Liver (tissue), 9 donors: ENCODE results near the gene TCEA3. TPM values are rescaled to one million over a fixed set of nuclear protein-coding genes. Genes with fewer than 3 reads are reported as not detected.

ENCODE experiments used
- DNase-seq: peaks from one replicate; pipeline ENCODE4 v3.0.0-alpha.2; 2017; ENCODE audit warnings: low spot score
- H3K27ac ChIP-seq, 2 donors: one replicate each; pipeline ENCODE4 v1.7.0; 2013; ENCODE audit warnings: inconsistent platforms in 2 of 2, low read length in 2 of 2, control low read depth in 1 of 2, low read depth in 1 of 2, mild to moderate bottlenecking in 1 of 2
- H3K27me3 ChIP-seq, 4 donors: one replicate each; pipeline versions ENCODE4 v1.6.1 to v1.7.0; 2013; ENCODE audit warnings: low read length in 3 of 4, inconsistent platforms in 1 of 4, mild to moderate bottlenecking in 1 of 4, moderate library complexity in 1 of 4; ENCODE audit not compliant: control insufficient read depth in 4 of 4, insufficient read depth in 4 of 4
- H3K36me3 ChIP-seq, 4 donors: one replicate each; pipeline versions ENCODE4 v1.6.1 to v1.7.0; 2013; ENCODE audit warnings: low read length in 3 of 4, mild to moderate bottlenecking in 3 of 4, low read depth in 1 of 4, moderate library complexity in 1 of 4; ENCODE audit not compliant: control insufficient read depth in 4 of 4, insufficient read depth in 3 of 4
- H3K4me1 ChIP-seq, 4 donors: one replicate each; pipeline versions ENCODE4 v1.6.1 to v1.7.0; 2013; ENCODE audit warnings: low read length in 3 of 4, mild to moderate bottlenecking in 3 of 4, moderate library complexity in 1 of 4; ENCODE audit not compliant: control insufficient read depth in 4 of 4, insufficient read depth in 4 of 4
- H3K4me3 ChIP-seq, 3 donors: one replicate each; pipeline versions ENCODE4 v1.6.1 to v1.7.0; 2013; ENCODE audit warnings: low read length in 3 of 3, control low read depth in 1 of 3, low read depth in 1 of 3, mild to moderate bottlenecking in 1 of 3
- H3K9ac ChIP-seq, 2 donors: one replicate each; pipeline ENCODE4 v1.7.0; 2013; ENCODE audit warnings: low read length in 2 of 2, mild to moderate bottlenecking in 2 of 2, moderate library complexity in 2 of 2, control low read depth in 1 of 2, low read depth in 1 of 2
- H3K9me3 ChIP-seq, 4 donors: one replicate each; pipeline versions ENCODE4 v1.6.1 to v1.7.0; 2013; ENCODE audit warnings: low read length in 3 of 4; ENCODE audit not compliant: control insufficient read depth in 4 of 4
- FOXA1 ChIP-seq: IDR thresholded peaks from 2 replicates; pipeline ENCODE4 v1.6.1; 2016; ENCODE audit warnings: antibody characterized with exemption
- FOXA2 ChIP-seq: IDR thresholded peaks from 2 replicates; pipeline ENCODE4 v1.6.1; 2016; ENCODE audit warnings: antibody characterized with exemption
- GABPA ChIP-seq, 2 donors: IDR thresholded peaks in 1 of 2; conservative IDR thresholded peaks in 1 of 2; 2 replicates each; pipeline ENCODE4 v1.6.1; 2016; ENCODE audit warnings: antibody characterized with exemption in 2 of 2, mild to moderate bottlenecking in 1 of 2, moderate library complexity in 1 of 2
- HNF4A ChIP-seq, 2 donors: conservative IDR thresholded peaks; 2 replicates each; pipeline ENCODE4 v1.6.1; 2016; ENCODE audit warnings: antibody characterized with exemption in 2 of 2, mild to moderate bottlenecking in 2 of 2
- HNF4G ChIP-seq: IDR thresholded peaks from 2 replicates; pipeline ENCODE4 v1.6.1; 2016; ENCODE audit warnings: antibody characterized with exemption
- JUND ChIP-seq, 2 donors: IDR thresholded peaks; 2 replicates each; pipeline ENCODE4 v1.6.1; 2016; ENCODE audit warnings: antibody characterized with exemption in 2 of 2
- NR2F2 ChIP-seq: IDR thresholded peaks from 2 replicates; pipeline ENCODE4 v1.6.1; 2016; ENCODE audit warnings: antibody characterized with exemption
- RXRA ChIP-seq, 2 donors: IDR thresholded peaks; 2 replicates each; pipeline ENCODE4 v1.6.1; 2017 to 2018; ENCODE audit warnings: antibody characterized with exemption in 2 of 2, mild to moderate bottlenecking in 1 of 2
- SP1 ChIP-seq: IDR thresholded peaks from 2 replicates; pipeline ENCODE4 v1.6.1; 2018; ENCODE audit warnings: antibody characterized with exemption, mild to moderate bottlenecking
- TAF1 ChIP-seq: conservative IDR thresholded peaks from 2 replicates; pipeline ENCODE4 v1.6.1; 2016; ENCODE audit warnings: antibody characterized with exemption, mild to moderate bottlenecking
- YY1 ChIP-seq: IDR thresholded peaks from 2 replicates; pipeline ENCODE4 v1.6.1; 2016; ENCODE audit warnings: antibody characterized with exemption, mild to moderate bottlenecking
- WGBS: extraction: QIAGEN DNeasy Blood & Tissue Kit; methylation state at CpG from one replicate; pipeline ENCODE4 v1.1.7; 2013; 5-methylcytosine and 5-hydroxymethylcytosine counted together
- polyA plus RNA-seq, 2 donors: library from polyadenylated mRNA; stranded (reverse) in 1 of 2; unstranded in 1 of 2; fragments of 200-250 nt in 1 of 2; fragments of >200 nt in 1 of 2; fragmentation: Nextera tagmentation in 1 of 2; extraction: Ambion mirVana in 1 of 2; gene quantifications; one replicate each; pipeline versions ENCODE4 v1.2.1 to v1.2.3, GENCODE V29; 2013 to 2015
- total RNA-seq, 2 donors: library from RNA; depleted of rRNA; stranded (reverse); fragments of >200 nt; gene quantifications; one replicate each; pipeline ENCODE4 v1.2.3, GENCODE V29; 2014
- TF ChIP-seq, protein P1 (sequence below): IDR thresholded peaks from 2 replicates; pipeline ENCODE4 v1.6.1; 2016; ENCODE audit warnings: antibody characterized with exemption
- TF ChIP-seq, protein P2 (sequence below): IDR thresholded peaks from 2 replicates; pipeline ENCODE4 v1.6.1; 2016; ENCODE audit warnings: antibody characterized with exemption
- TF ChIP-seq, protein P3 (sequence below): IDR thresholded peaks from 2 replicates; pipeline ENCODE4 v1.6.1; 2016; ENCODE audit warnings: antibody characterized with exemption
- TF ChIP-seq, protein P4 (sequence below): fragments of 150-350 bp; IDR thresholded peaks from 2 replicates; pipeline ENCODE4 v1.5.1; 2017; ENCODE audit warnings: improper control_type of control experiment, low read depth, low read length; ENCODE audit not compliant: missing input control
- donor health status: healthy.
- donor health status: healthy.
- donor health status: healthy.
- donor health status: healthy.
- donor health status: healthy.

Gene TCEA3
- total and polyA plus RNA-seq, 4 donors = 29.6 to 142 (median 47.6) TPM

DNA sequence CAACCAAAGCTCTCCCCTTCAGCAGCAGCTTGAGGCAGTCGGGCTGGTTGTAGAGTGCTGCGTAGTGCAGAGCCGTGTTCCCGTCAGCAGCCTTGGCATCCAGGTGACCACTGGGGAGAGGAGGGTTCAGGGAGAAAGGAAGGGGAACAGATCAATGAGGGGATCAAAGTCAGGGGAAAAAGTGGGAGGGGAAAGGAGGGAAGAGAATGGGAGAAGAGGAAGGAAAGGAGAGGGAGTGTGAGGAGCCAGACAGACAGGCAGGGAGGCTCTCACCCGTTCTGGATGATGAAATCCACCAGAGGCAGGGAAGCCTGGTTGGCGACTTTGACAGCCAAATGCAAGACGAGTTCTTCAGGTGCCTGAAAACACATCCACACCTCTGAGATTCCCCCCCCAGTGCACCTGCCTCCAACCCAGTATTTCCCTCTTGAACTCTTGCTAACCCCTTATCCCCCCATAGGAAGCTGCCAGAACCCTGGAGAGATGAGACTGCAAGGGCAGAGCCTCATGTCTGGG lies 9.8 kb upstream of the TCEA3 start:
- WGBS = 93% methylated on average over 7 of the region's 7 CpGs
- peaks cover 0 to 1% (median 0%) of the 10 kb centered on the region in 4 donors for H3K4me1 ChIP-seq
- TF ChIP-seq HNF4G = no peak
- TF ChIP-seq HNF4A (conservative IDR thresholded peaks at IDR 0.05) = no peak
- TF ChIP-seq, protein P1, sequence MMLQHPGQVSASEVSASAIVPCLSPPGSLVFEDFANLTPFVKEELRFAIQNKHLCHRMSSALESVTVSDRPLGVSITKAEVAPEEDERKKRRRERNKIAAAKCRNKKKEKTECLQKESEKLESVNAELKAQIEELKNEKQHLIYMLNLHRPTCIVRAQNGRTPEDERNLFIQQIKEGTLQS = no peak
- no peak for TF ChIP-seq GABPA (IDR thresholded peaks at IDR 0.05 in 1 of 2, conservative IDR thresholded peaks at IDR 0.05 in 1 of 2)
- no peak for TF ChIP-seq SP1
- no peak for TF ChIP-seq TAF1
- no peak for TF ChIP-seq FOXA1
- no peak for TF ChIP-seq FOXA2
- TF ChIP-seq, protein P2, sequence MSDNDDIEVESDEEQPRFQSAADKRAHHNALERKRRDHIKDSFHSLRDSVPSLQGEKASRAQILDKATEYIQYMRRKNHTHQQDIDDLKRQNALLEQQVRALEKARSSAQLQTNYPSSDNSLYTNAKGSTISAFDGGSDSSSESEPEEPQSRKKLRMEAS = no peak
- no peak for TF ChIP-seq NR2F2
- H3K4me3 ChIP-seq = no peak overlapping the region
- H3K9me3 ChIP-seq = no peaks in the 10 kb centered on the region
- H3K9ac ChIP-seq = no peak overlapping the region
- H3K27me3 ChIP-seq = no peaks in the 10 kb centered on the region
- no peak for DNase-seq
- H3K36me3 ChIP-seq = peaks cover 0 to 41% (median 23%) of the 10 kb centered on the region in 4 donors
- no peak overlapping the region for H3K27ac ChIP-seq

DNA sequence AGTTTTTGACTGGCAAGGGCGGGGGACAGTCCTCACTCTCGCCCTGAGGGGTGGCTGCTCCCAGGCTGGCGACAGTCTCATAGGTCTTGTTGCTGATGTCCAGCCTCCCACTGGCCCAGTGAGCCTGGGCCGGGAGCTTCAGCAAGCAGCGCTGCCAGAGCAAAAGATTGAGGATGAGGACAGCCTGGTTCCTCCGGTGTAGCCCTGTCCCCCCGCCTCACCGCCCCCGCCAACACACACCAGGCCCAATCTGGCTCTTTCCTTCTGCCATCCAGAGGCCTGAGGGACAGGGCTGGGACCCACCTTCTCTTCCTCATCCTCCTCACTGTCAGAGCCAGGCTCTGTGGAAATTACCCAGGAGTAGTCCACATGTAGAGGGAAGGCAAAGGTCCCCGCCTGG lies 8.6 kb upstream of the TCEA3 start:
- no peak for DNase-seq
- peaks cover 2 to 10% (median 7%) of the 10 kb centered on the region in 4 donors for H3K4me1 ChIP-seq
- no peak overlapping the region for H3K27ac ChIP-seq
- TF ChIP-seq YY1 (no peak), RXRA (IDR thresholded peaks at IDR 0.05) (no peak), FOXA1 (no peak), HNF4A (conservative IDR thresholded peaks at IDR 0.05) (no peak), JUND (IDR thresholded peaks at IDR 0.05) (no peak), HNF4G (no peak), FOXA2 (no peak), TAF1 (no peak)
- TF ChIP-seq, protein P1 = no peak
- TF ChIP-seq, protein P3, sequence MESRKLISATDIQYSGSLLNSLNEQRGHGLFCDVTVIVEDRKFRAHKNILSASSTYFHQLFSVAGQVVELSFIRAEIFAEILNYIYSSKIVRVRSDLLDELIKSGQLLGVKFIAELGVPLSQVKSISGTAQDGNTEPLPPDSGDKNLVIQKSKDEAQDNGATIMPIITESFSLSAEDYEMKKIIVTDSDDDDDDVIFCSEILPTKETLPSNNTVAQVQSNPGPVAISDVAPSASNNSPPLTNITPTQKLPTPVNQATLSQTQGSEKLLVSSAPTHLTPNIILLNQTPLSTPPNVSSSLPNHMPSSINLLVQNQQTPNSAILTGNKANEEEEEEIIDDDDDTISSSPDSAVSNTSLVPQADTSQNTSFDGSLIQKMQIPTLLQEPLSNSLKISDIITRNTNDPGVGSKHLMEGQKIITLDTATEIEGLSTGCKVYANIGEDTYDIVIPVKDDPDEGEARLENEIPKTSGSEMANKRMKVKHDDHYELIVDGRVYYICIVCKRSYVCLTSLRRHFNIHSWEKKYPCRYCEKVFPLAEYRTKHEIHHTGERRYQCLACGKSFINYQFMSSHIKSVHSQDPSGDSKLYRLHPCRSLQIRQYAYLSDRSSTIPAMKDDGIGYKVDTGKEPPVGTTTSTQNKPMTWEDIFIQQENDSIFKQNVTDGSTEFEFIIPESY = no peak
- TF ChIP-seq, protein P4, sequence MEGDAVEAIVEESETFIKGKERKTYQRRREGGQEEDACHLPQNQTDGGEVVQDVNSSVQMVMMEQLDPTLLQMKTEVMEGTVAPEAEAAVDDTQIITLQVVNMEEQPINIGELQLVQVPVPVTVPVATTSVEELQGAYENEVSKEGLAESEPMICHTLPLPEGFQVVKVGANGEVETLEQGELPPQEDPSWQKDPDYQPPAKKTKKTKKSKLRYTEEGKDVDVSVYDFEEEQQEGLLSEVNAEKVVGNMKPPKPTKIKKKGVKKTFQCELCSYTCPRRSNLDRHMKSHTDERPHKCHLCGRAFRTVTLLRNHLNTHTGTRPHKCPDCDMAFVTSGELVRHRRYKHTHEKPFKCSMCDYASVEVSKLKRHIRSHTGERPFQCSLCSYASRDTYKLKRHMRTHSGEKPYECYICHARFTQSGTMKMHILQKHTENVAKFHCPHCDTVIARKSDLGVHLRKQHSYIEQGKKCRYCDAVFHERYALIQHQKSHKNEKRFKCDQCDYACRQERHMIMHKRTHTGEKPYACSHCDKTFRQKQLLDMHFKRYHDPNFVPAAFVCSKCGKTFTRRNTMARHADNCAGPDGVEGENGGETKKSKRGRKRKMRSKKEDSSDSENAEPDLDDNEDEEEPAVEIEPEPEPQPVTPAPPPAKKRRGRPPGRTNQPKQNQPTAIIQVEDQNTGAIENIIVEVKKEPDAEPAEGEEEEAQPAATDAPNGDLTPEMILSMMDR = no peak
- no peak overlapping the region for H3K4me3 ChIP-seq
- no peaks in the 10 kb centered on the region for H3K9me3 ChIP-seq
- H3K9ac ChIP-seq = no peak overlapping the region
- WGBS = 98% methylated on average over 10 of the region's 10 CpGs
- H3K36me3 ChIP-seq = peaks cover 0 to 34% (median 21%) of the 10 kb centered on the region in 4 donors
- H3K27me3 ChIP-seq = no peaks in the 10 kb centered on the region
